HK-2 (cell line): ENCODE results near the gene SYCP2.
A peak's percentile ranks its signal among the peaks of the same experiment; 100 is the strongest.

Experiments used
- DNase-seq: peaks from one replicate; pipeline ENCODE4 v3.0.0-alpha.2; 2018; ENCODE audit not compliant: unreplicated experiment

Gene SYCP2

GRCh38 chr20:59837623-59838394, 95.6 kb downstream of the SYCP2 start:
- DNase-seq: no peak

GRCh38 chr20:59836767-59837166, 96.7 kb downstream of the SYCP2 start:
- DNase-seq: no peak

DNA sequence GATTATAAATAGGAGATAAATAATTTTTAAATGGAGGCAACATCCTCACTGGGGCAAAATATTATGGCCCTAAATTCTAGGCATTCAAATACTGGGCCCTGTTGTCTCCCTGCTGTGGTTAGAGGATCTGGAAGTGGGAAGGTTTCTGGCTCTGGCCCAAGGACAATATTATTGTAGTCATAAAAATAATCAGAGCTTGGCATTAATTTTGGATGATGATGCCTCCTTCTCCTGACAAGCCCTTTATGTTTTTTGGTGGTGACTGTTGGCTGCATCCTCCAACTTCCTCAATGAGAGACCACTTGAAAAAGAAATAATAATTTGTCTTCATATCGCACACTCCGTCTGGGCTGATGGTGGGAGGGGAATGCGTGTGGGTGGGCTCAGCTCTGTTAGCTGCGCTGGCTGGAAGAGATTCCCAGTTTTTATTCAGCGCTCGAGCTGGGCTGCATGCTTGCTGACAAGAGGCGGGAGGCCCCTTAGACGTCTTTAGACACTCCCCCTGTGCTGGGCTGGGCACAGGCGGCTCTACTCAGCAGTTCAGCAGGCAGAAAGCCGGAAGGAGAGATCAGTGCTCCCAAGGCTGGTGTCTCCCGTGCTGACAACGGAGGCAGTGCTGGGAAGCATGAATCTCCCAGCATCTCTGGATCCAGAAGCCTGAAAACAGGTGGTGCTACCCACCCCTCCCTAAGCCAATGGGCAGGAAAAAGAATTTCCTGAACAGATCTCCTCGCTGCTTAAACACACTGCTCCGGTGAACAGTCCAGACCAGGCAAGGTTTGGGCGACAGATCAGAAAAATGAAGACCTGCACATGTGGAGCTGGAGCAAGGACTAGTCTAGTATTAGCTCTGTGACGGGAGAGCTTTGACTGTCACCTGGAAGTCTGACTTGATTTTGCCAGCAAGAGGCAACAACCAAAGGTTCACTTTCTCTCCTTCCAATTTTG, 97.7 kb downstream of the SYCP2 start:
- no peak for DNase-seq

- no peak for DNase-seq
Observed at GRCh38 chr20:59835057-59835447, 98.4 kb downstream of the SYCP2 start.

DNA sequence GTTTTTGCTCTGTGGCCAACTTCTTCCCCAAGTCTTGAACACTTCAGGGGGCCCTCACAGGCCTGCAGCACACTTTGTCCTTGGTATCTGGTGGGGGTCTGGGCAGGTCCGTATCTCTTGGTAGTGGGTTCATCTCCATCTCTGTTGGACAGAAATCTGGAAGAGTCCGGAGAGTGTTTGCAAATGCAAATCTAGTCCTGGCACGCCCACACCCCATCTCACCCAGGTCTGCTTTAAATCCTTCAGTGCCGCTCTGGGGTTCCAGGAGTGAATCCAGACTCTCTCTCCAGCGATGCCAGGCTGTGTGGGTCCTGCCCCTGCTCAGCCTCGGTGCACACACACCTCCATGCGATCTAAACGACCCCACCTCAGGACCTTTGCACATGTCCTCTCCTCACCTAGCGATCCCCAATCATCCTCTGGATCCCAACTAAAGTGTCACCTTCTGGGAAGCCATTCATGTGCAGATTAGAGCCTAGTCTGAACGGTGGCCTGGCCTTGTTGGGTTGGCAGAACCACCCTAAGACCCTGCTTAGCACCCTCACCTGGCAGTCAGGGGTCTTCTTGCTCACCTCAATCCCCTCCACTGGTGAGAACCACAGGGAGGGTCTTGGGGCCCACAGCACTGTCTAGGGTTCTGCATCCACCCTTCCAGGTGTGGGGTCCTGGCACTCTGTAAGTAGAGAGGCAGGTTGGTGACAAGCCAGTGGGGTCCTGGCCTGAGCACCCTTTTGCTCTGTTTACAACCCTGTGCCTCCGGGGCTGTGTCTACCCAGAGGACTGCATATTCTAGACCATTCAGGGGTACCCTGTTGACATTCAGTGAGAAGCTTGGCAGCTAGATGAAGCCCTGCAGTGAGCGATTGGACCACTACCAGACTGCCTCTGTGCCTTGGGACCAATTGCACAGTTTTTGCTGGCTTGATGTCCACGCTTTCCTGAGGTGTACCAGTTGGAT, 100.8 kb downstream of the SYCP2 start:
- no peak for DNase-seq

DNA sequence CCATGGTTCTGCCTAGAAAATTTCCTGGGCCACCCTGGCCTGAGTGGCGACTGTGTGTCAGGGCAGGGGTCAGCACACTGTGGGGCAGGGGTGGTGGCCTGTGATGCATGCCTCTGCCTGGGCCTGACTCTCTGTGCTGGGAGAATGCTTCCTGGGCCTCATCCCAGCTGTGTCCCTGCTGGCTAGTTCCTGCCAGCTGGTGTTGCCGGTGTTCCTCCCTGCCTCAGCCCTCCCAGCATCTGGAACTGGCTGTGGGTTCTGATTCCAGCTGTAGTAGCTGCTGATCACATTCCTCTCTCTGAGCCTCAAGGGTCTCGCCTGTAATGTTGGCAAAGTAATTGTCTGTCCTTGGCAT, 101.5 kb downstream of the SYCP2 start:
- no peak for DNase-seq

DNA sequence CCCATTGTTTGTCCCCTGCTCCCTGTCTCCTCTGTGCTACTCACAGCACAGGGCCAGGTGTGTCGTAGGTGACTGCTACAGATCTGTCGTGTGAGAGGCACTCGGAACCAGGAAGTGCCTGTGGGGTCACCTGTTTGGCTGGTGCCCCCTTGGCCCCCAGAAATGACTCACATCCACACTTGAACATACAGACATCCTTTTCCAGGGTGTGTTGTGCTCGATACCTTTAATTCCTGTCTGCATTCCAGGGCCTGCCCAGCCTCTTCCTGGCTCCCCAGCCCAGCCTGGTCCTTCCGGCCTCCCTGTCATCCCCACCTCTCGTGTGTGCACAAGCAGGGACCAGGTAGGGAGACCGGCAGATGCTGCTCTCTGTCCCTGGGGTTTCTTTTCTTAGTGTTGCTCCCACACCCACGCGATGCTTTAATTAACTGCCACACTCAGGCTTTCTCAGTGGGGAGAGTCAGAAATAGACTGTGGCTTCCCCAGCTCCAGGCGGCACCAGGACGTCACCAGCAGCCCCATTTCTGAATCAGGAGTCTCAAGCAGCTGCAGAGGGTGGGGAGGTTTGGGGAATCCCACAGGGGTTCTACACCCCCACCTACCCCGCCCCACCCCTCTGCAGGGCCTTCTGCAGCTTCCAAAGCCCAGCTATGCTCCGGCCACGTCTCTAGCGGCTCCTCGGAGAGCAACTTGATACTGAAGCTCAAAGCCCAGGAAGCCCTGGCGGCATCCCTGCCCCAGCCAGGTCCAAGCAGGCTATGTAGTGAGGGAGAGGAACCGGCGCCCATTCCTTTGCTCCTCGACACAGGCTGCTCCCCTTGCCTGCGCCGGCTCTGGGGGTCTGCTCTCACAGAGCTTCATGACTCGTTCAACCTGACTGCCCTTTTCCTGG, 102.2 kb downstream of the SYCP2 start:
- peak; percentile 43 for DNase-seq

- no peak for DNase-seq
Observed at GRCh38 chr20:59830665-59831023, 102.8 kb downstream of the SYCP2 start.

DNA sequence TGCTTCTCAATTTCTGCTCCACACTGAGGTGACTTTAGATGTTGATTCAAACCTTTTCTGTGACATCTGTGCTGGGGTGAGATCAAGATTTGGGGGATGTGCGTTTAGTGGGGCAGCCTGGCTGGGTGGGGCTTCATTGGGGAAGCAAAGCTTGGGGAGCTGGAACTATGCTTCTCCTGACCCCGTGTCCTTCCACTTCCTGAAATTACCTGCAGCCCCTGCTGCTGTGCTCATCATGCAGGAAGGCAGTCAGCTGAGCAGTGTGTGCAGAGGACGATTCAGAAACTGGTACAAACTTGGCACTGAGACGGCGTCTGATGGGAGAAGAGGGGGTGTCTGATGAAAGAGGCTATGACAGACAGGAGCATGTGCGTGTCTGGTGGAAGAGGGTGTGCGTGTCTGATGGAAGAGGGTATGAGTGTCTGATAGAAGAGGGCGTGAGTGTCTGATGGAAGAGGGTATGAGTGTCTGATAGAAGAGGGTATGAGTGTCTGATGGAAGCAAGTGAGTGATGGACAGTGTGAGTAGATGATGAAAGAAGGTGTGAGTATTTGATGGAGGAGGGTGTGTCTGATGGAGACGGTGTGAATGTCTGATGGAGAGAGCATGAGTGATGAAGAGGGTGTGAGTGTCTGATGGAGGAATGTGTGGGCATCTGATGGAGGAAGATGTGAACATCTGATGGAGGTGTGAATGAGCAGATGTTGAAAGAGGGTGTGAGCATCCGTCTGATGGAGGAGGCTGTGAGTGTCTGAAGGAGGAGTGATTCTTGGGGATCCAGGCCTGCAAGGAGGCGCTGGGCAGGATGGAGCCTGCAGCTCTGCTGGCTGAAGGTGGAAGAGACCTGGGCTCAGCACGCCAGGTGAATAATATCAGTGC, 103.4 kb downstream of the SYCP2 start:
- no peak for DNase-seq

- no peak for DNase-seq
Observed at GRCh38 chr20:59829054-59829785, 104.2 kb downstream of the SYCP2 start.

- DNase-seq: no peak
Observed at GRCh38 chr20:59828125-59829053, 105.0 kb downstream of the SYCP2 start.

DNA sequence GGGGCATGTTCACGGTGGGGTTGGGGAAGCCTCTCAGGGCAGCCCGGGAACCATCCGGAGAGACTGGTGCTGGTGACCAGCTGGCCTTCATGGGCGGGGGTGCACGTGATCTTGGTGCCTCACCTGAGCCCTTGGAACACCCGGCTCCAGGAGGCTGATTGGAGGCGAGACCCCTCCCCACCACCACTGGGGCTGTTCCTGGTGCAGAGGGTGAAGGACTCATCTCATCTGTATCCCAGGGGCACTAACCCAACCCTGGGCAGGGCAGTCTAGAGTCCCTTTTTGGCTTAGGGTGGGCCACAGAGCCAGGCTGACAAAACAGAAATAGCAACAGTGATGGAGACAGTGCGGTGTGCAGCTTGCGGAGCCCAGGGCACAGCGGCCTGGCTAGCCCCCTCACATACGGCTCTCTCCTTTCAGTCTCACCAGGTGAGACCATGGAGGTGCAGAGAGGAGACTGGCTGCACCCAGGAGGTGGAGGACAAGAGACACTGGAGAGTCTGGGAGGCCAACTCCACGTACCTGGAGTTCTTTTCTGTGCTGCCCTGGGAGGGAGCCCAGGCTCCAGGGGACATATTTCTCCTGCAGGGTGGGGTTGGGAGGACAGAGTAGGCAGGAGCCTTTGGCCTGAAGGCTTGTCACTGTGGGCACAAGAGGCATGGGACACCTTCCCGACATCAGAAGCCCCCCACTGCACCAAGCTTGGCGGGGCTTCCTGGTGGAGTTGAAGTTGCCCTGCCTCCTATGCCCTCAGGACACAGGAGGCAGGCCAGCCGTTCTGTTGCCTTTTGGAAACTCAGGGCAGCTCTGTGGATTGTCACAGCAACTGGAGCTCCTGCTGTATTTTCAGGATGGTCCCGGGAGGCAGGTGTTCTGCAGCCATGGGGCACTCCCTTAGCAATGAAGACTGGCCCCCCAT, 106.0 kb downstream of the SYCP2 start:
- no peak for DNase-seq

- DNase-seq: peak; percentile 48
Observed at GRCh38 chr20:59825944-59826759, 107.3 kb downstream of the SYCP2 start.

DNA sequence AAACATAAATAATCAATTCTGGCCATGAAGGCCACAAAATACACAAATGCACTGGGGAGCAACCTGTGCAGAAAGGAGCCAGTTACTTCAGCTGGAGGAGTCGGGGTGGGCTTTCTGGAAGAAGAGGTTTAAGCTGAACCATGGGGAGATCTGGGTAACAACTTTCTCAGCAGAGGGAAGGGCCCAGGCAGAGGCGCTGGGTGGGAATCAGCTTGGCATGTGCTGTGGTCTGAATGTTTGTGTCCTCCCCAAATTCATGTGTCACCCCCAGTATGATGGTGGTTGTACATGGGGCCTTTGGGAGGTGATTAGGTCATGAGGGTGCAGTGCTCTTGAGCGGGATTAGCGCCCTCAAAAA, 107.9 kb downstream of the SYCP2 start:
- DNase-seq: no peak

GRCh38 chr20:59824711-59825562, 108.5 kb downstream of the SYCP2 start:
- DNase-seq: no peak
